Cardiac fibroblast (primary cell): ENCODE results near the gene TMED6.
"Not testable (repeated sequence)": the region's sequence is repeated elsewhere in the genome, so short reads cannot be mapped to it uniquely, and the experiment has no call there.

Experiments used
- DNase-seq, 2 donors: peaks; one replicate each; pipeline versions ENCODE4 v3.0.0 to v3.0.0-alpha.2; 2010; ENCODE audit warnings: low read depth in 2 of 2
- H3K4me3 ChIP-seq, 2 donors: replicated peaks in 1 of 2; 1 replicate in 1 of 2; 2 replicates in 1 of 2; pipeline ENCODE4 v1.5.1; 2011; ENCODE audit warnings: low read depth in 2 of 2, low read length in 2 of 2, mild to moderate bottlenecking in 2 of 2, moderate library complexity in 1 of 2
- TF ChIP-seq, protein P1 (sequence below): IDR thresholded peaks from one replicate; pipeline ENCODE4 v1.5.1; 2011; ENCODE audit warnings: low read depth, mild to moderate bottlenecking, low read length, inconsistent platforms

The TMED6 gene

DNA sequence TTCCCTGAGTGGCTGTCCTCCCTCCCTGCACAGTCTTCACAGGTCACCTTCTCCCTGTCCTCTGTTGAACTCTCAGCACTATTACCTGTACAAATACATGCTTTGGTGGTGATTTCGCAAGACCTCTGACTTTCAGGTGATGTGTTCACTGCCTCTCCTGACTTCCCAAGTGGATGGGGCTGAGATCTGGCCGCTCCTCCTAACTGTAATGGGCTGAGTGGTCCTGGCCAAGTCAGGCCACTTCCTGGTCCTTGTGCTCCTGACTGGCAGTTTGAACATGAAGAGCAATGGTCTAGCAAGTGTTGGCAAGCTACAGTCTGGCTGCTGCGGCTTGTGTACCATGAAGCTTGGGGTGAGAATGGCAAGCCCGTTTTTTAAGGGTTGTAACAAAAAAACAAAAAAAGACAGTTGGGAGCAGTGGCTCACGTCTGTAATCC is 11.7 kb upstream of the TMED6 start:
- no peak for DNase-seq
- H3K4me3 ChIP-seq: no peak overlapping the region
- TF ChIP-seq, protein P1, sequence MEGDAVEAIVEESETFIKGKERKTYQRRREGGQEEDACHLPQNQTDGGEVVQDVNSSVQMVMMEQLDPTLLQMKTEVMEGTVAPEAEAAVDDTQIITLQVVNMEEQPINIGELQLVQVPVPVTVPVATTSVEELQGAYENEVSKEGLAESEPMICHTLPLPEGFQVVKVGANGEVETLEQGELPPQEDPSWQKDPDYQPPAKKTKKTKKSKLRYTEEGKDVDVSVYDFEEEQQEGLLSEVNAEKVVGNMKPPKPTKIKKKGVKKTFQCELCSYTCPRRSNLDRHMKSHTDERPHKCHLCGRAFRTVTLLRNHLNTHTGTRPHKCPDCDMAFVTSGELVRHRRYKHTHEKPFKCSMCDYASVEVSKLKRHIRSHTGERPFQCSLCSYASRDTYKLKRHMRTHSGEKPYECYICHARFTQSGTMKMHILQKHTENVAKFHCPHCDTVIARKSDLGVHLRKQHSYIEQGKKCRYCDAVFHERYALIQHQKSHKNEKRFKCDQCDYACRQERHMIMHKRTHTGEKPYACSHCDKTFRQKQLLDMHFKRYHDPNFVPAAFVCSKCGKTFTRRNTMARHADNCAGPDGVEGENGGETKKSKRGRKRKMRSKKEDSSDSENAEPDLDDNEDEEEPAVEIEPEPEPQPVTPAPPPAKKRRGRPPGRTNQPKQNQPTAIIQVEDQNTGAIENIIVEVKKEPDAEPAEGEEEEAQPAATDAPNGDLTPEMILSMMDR: no peak

DNA sequence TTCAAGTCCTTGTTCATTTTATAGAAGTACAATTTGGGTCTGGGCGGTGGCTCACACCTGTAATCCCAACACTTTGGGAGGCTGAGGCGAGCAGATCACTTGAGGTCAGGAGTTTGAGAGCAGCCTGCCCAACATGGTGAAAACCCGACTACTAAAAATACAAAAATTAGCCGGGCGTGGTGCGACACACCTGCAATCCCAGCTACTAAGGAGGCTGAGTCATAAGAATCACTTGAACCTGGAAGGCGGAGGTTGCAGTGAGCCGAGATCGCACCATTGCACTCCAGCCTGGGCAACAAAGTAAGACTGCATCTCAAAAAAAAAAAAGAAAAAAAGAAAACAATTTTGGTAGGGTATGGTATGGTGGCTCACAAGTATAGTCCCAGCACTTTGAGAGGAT is 8.5 kb upstream of the TMED6 start:
- not testable (repeated sequence) for H3K4me3 ChIP-seq, DNase-seq

DNA sequence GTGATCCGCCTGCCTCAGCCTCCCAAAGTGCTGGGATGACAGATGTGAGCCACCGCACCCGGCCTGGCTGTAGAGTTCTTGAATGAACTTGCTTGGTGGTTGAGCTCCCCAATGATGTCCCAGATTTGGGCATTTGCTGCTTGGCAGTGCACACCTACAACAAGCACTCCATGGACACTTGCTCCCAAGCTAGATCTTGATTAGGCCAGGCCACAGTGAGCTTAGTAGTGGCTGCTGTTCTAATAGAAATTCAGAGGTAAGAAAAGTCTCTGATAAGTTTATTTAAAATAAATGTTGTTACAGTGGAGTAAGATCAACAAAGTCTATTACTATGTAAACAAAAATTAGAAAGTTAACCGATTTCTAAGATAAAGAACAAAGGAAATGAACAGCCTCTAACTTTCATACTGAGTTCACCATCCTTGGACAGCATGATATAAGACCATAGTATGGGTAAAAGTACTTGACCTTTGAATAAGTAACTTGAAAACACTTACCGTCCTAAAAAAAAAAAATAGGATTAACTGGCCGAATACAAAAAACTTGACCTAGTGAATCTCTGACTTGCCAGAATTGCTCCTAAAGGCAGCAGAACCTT is 951 bp downstream of the TMED6 start:
- TF ChIP-seq, protein P1: no peak
- DNase-seq: no peak
- H3K4me3 ChIP-seq: no peak overlapping the region

DNA sequence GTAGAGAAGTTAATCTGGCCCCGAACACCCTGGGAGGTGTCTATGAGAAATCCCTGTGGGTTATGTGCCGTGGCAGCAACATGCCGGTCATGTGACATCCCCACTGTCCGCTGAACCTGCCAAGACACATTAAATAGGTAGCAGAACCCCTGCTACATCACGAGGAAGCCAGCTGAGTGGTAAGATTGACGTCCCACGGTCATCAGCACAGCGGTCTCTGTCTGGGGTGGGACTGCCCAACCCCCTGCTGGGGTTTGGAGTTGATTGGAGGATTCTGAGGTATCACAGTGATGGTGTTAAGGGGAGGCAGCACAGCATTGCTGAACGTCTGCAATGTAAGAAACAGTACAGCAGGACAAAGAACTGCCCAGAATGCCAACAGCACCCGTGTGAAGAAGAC is 2.0 kb downstream of the TMED6 start:
- H3K4me3 ChIP-seq: no peak overlapping the region
- TF ChIP-seq, protein P1: no peak
- DNase-seq: no peak

DNA sequence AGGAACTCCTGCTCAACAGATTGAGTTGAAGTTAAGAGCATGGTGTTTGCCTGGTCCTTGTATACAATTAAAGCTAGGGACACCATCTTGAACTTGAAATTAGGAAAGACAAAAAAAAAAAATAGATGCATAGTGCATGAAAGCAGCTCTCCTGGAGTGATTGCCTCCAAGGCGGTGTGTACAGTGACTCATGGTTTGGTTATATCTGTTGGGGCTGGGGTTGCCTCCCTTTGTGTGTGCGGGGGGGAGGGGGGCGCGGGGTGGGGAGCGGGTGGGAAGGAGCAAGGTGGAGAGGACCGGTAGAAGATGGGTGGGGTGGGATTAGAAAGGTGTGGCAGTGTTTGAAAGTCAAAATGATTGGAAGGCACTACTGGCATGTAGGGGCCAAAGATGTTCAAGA is 3.4 kb downstream of the TMED6 start:
- H3K4me3 ChIP-seq: no peak overlapping the region
- TF ChIP-seq, protein P1: no peak
- DNase-seq: no peak

DNA sequence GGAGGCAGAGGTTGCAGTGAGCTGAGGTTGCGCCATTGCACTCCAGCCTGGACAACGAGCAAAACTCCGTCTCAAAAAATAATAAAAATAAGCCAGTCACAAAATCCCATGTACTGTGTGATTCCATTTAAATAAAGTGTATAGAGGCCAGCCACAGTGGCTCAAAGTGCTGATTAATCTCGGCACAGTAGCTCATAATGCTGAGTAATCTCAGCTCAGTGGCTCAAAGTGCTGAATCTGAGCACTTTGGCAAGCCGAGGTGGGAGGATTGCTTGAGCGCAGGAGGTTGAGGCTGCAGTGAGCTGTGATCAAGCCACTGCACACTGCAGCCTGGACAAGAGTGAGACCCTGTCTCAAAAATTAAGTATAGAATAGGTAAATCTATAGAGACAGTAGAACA is 4.9 kb downstream of the TMED6 start:
- TF ChIP-seq, protein P1: no peak
- no peak overlapping the region for H3K4me3 ChIP-seq
- DNase-seq: no peak

DNA sequence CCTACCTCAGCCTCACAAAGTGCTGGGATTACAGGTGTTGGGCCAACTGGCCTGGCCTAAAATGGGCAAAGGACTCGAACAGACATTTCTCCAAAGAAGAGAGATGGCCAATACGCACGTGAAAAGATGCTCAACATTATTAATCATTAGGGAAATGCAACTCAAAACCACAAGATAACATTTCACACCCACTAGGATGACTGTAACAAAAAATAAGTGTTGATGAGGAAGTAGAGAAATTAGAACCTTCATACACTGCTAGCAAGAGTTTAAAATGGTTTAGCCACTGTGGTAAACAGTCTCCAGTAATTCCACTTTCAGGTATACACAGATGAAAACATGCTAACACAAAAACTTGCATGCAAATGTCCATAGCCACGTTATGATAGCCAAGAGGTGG is 5.7 kb downstream of the TMED6 start:
- TF ChIP-seq, protein P1: no peak
- no peak for DNase-seq
- H3K4me3 ChIP-seq: no peak overlapping the region
